Esophagus (tissue), 2 donors: Measurements from ENCODE around the gene PLAC1. TPM values are rescaled to one million over a fixed set of nuclear protein-coding genes. Genes with fewer than 3 reads are reported as not detected.

ENCODE experiments used
- H3K27ac ChIP-seq, 2 donors: one replicate each; pipeline ENCODE4 v1.5.1; 2013; ENCODE audit warnings: low read depth in 2 of 2, mild to moderate bottlenecking in 2 of 2, inconsistent platforms in 1 of 2, low read length in 1 of 2, moderate library complexity in 1 of 2
- H3K27me3 ChIP-seq, 2 donors: one replicate each; pipeline ENCODE4 v1.6.1; 2013; ENCODE audit warnings: low read length in 2 of 2, control low read depth in 1 of 2, mild to moderate bottlenecking in 1 of 2; ENCODE audit not compliant: insufficient read depth in 2 of 2, control insufficient read depth in 1 of 2
- H3K36me3 ChIP-seq, 2 donors: one replicate each; pipeline ENCODE4 v1.6.1; 2013; ENCODE audit warnings: low read length in 1 of 2; ENCODE audit not compliant: control insufficient read depth in 2 of 2, insufficient read depth in 2 of 2
- H3K4me1 ChIP-seq, 2 donors: one replicate each; pipeline ENCODE4 v1.6.1; 2013; ENCODE audit warnings: low read length in 1 of 2; ENCODE audit not compliant: control insufficient read depth in 2 of 2, insufficient read depth in 2 of 2
- H3K4me3 ChIP-seq, 2 donors: one replicate each; pipeline ENCODE4 v1.5.1; 2013; ENCODE audit warnings: low read length in 2 of 2, mild to moderate bottlenecking in 2 of 2, low read depth in 1 of 2, moderate library complexity in 1 of 2
- H3K9me3 ChIP-seq, 2 donors: one replicate each; pipeline ENCODE4 v1.6.1; 2013; ENCODE audit warnings: mild to moderate bottlenecking in 2 of 2, low read depth in 1 of 2, low read length in 1 of 2, moderate library complexity in 1 of 2; ENCODE audit not compliant: control insufficient read depth in 2 of 2, insufficient read depth in 1 of 2
- WGBS, 2 donors: extraction: QIAGEN DNeasy Blood & Tissue Kit; methylation state at CpG; one replicate each; pipeline ENCODE4 v1.1.7; 2013; 5-methylcytosine and 5-hydroxymethylcytosine counted together
- polyA plus RNA-seq, 2 donors: library from polyadenylated mRNA; stranded (reverse); fragments of 200-250 nt; gene quantifications; one replicate each; pipeline ENCODE4 v1.2.3, GENCODE V29; 2013
- donor health status: healthy with polysubstance abuse.
- donor health status: Bipolar disorder and iron deficiency.

The PLAC1 gene
- polyA plus RNA-seq, 2 donors = not detected

DNA sequence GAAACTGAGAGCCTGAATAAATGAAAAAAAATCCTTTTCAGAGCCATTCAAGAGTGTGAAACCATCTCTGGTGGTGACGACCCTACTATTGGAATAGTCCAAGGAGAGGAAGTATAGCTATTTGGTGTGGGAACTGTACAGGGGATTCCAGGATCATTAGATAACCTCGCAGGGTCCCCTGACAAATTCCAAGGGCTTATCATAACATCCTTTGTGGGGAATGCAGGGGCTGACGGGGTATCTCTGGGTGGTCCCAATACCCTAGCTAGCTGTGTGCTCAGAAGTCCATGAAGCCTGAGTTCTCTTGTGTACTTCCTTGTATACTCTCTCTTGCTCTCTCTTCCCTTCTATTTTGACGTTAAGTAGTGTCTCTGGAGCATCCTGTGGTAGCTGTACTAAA, 13.8 kb upstream of the PLAC1 start:
- H3K27me3 ChIP-seq = no peaks in the 10 kb centered on the region
- 72 to 87% methylated on average over 4 of the region's 4 CpGs for WGBS, 2 donors

DNA sequence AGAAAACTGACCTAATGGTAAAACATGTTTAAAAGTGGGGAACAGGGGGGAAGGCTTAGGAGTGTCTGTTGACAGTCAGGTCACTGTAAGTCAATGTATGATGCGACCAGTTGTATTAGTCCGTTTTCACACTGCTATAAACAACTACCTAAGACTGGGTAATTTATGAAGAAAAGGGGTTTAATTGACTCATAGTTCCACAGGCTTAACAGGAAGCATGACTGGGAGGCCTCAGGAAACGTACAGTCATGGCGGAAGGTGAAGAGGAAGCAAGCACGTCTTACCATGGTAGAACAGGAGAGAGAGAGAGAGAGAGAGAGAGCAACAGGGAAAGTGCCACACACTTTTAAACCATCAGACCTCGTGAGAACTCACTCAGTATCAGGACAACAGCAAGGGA, 13.0 kb upstream of the PLAC1 start:
- H3K4me1 ChIP-seq = no peaks in the 10 kb centered on the region
- H3K27me3 ChIP-seq = no peaks in the 10 kb centered on the region
- WGBS, 2 donors = 69 to 74% methylated on average over 6 of the region's 6 CpGs
- no peak overlapping the region for H3K27ac ChIP-seq
- H3K4me3 ChIP-seq = no peak overlapping the region
- no peaks in the 10 kb centered on the region for H3K9me3 ChIP-seq
- no peaks in the 10 kb centered on the region for H3K36me3 ChIP-seq

More for the DNA sequence above, 13.8 kb upstream of the PLAC1 start:
- H3K4me3 ChIP-seq = no peak overlapping the region
- no peaks in the 10 kb centered on the region for H3K36me3 ChIP-seq
- H3K9me3 ChIP-seq = no peaks in the 10 kb centered on the region
- no peak overlapping the region for H3K27ac ChIP-seq
- H3K4me1 ChIP-seq = no peaks in the 10 kb centered on the region

DNA sequence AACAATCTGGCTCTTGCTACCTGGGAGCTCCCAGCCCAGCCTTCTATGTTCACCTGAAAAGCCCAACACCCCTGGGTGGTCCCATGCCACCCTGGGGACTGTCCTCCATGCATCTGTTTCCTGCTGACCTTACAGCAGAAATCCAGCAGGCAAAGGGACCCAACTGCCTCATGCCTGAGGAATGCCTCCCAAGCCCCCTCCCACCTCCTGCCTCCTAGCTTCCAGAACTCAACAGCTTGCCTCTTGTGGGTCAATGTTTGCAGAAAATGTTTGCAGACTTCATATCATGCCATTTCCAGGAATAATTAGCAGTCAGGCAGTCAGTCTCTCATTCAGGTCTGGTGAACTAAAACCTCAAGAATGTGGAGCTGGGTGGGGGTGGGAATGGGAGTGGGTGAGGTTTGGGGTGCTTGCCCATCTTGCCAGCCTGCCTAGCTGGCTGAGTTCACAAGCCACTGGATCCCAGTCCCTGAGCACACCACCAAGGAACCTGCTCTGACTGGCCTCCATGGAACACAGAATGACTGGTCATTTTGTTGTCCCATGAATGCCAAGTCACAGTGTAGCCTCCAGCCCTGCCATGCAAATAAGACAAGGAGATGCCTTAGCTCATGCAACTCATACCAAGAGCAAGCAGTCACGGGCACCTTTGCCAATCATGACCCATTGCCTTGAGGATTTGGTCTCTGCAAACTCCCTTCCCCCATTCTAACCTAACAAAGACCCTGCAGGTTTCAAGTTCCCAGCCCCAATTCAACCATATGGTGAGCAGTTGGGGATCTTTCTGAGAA, 12.1 kb upstream of the PLAC1 start:
- no peaks in the 10 kb centered on the region for H3K36me3 ChIP-seq
- H3K4me1 ChIP-seq = no peaks in the 10 kb centered on the region
- WGBS, 2 donors = 11 to 38% methylated on average over 1 of the region's 1 CpG
- H3K9me3 ChIP-seq = no peaks in the 10 kb centered on the region
- H3K27ac ChIP-seq = no peak overlapping the region
- no peak overlapping the region for H3K4me3 ChIP-seq
- no peaks in the 10 kb centered on the region for H3K27me3 ChIP-seq

GRCh38 chrX:134669378-134670098, 11.3 kb upstream of the PLAC1 start:
- no peaks in the 10 kb centered on the region for H3K27me3 ChIP-seq
- no peak overlapping the region for H3K27ac ChIP-seq
- no peaks in the 10 kb centered on the region for H3K36me3 ChIP-seq
- H3K4me1 ChIP-seq = no peaks in the 10 kb centered on the region
- WGBS, 2 donors = 67 to 70% methylated on average over 14 of the region's 14 CpGs
- no peak overlapping the region for H3K4me3 ChIP-seq
- no peaks in the 10 kb centered on the region for H3K9me3 ChIP-seq

DNA sequence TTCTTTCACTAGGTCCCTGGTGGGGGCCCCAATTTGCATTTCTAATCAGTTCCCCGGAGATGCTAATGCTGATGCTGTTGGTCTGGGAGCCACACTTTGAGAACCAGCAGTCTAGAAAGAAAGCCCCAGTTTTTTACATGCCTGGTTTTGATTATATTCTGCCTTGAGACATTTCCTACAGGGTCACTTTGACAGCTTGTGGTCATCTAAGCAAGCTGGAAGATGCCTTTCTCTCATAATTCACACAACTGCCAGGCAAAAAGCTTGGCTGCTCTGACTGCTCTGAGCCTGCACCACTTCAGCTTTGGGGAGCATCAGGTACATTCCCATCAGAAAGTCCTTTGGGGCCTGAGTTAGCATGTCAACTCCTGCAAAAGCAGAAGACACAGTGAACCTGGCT, 5.9 kb upstream of the PLAC1 start:
- no peaks in the 10 kb centered on the region for H3K9me3 ChIP-seq
- H3K36me3 ChIP-seq = no peaks in the 10 kb centered on the region
- H3K27me3 ChIP-seq = no peaks in the 10 kb centered on the region
- WGBS, 2 donors = 71% methylated on average over 1 of the region's 1 CpG
- H3K4me3 ChIP-seq = no peak overlapping the region
- no peak overlapping the region for H3K27ac ChIP-seq
- H3K4me1 ChIP-seq = no peaks in the 10 kb centered on the region

- H3K4me1 ChIP-seq = no peaks in the 10 kb centered on the region
- H3K9me3 ChIP-seq = no peaks in the 10 kb centered on the region
- no peaks in the 10 kb centered on the region for H3K36me3 ChIP-seq
- peaks cover 0 to 4% of the 10 kb centered on the region in 2 donors for H3K27me3 ChIP-seq
- H3K27ac ChIP-seq = no peak overlapping the region
- WGBS, 2 donors = 63 to 75% methylated on average over 4 of the region's 4 CpGs
- no peak overlapping the region for H3K4me3 ChIP-seq
Observed at GRCh38 chrX:134661295-134661694, 3.0 kb upstream of the PLAC1 start.

DNA sequence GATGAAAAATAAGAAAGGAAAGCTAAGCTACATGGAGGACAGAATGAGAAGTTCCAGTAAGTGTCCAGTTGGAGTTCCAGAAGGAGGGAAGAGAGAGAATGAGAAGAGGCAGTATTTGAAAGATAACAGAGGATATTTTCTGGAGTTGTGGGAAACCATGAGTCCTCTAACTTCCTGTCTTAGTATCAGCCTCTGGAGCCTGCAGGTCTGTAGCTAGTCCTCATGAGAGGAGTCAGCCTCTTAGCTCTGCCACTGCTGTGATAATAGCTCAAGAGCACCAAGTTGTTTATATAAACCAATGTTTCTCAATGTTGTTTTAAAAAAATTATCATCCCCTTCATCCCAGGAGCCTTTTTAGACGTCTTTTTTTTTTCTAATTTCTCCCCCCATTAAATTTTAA, 2.4 kb upstream of the PLAC1 start:
- 21 to 39% methylated on average over 1 of the region's 1 CpG for WGBS, 2 donors
- Histone ChIP-seq H3K36me3 (no peaks in the 10 kb centered on the region), H3K4me3 (no peak overlapping the region), H3K9me3 (no peaks in the 10 kb centered on the region), H3K27ac (no peak overlapping the region), H3K4me1 (no peaks in the 10 kb centered on the region), H3K27me3 (peaks cover 0 to 4% of the 10 kb centered on the region in 2 donors)

DNA sequence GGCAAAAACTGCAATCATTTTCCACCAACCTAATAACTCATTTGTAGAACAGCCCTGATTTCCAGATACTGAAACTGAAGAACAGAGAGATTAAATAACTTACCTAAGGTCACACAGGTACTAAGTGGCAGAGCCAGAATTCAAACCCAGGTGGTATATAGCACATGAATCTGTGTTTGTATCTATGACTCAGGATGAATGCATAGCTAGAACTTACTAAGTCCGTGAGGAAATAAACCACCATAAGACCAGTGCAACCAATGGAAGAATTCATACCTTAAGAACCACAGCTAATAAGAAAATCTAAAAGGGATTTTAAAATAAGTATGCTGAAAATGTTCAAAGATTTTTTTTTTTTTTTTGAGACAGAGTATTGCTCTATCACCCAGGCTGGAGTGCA, 1.5 kb upstream of the PLAC1 start:
- no peaks in the 10 kb centered on the region for H3K36me3 ChIP-seq
- H3K27me3 ChIP-seq = peaks cover 0 to 4% of the 10 kb centered on the region in 2 donors
- no peaks in the 10 kb centered on the region for H3K9me3 ChIP-seq
- no peak overlapping the region for H3K27ac ChIP-seq
- 89 to 91% methylated on average over 1 of the region's 1 CpG for WGBS, 2 donors
- no peaks in the 10 kb centered on the region for H3K4me1 ChIP-seq
- H3K4me3 ChIP-seq = no peak overlapping the region

- Histone ChIP-seq H3K27me3 (peaks cover 0 to 4% of the 10 kb centered on the region in 2 donors), H3K4me3 (no peak overlapping the region), H3K9me3 (no peaks in the 10 kb centered on the region), H3K36me3 (no peaks in the 10 kb centered on the region), H3K4me1 (no peaks in the 10 kb centered on the region), H3K27ac (no peak overlapping the region)
- 64% methylated on average over 1 of the region's 1 CpG for WGBS, 2 donors
Observed at GRCh38 chrX:134658760-134659023, 421 bp upstream of the PLAC1 start.
